ENCODE data around the gene HOXA2.

Gene HOXA2

DNA sequence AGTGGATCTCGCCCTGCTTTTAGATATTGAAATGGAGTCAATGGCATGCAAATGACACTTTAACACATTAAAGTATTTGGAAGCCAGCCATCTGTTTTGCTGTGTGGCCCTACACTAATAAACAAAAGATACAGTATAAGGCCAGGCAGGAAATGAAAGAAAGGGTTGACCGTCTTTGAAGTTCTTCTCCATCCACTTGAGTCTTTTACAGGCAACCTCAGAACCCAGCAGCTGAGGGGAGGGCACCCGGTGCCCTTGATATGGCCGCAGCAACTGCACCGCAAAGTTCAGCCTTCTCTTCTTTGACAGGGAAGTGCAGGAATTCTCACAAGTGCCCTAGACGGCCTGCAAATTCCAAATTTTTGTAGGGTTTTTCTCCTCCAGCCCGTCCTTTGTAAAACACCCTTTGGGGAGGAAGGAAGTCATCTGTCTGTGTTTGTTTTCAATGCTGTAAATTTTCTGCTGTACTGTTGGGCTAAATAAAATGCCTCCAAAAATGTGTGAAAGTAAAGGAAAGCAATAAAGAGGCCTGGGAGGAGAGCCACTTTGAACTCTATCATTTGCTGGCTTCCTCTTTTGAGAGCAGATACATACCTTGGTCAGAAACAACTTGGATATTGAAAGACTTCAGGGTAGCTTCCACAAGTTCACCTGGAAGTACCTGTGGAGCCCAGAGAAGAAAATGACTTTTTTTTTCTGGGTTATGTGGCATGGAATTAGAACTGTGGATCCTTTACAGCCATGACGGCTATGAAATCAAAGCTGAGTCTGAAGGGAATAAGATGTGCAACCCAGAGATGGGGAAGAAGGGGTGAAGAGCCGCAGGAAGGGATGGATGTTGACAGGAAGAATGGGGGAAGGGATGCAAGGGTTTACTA, 10.3 kb downstream of the HOXA2 start:
- Histone ChIP-seq H3K4me1 (ENCODE audit: control insufficient read depth, insufficient read depth, low read length) (peaks cover 17% of the 10 kb centered on the region), H3K4me3 (ENCODE audit: low read length) (no peak overlapping the region), H3K4me2 (ENCODE audit: low read length) (no peak overlapping the region), H3K36me3 (ENCODE audit: insufficient read depth, low read length) (no peaks in the 10 kb centered on the region), H3K27me3 (ENCODE audit: control insufficient read depth, insufficient read depth, low read length) (no peaks in the 10 kb centered on the region), H3K9me3 (replicated peaks; ENCODE audit: low read length) (no peaks in the 10 kb centered on the region), H3K9ac (ENCODE audit: low read depth, low read length) (no peak overlapping the region)

DNA sequence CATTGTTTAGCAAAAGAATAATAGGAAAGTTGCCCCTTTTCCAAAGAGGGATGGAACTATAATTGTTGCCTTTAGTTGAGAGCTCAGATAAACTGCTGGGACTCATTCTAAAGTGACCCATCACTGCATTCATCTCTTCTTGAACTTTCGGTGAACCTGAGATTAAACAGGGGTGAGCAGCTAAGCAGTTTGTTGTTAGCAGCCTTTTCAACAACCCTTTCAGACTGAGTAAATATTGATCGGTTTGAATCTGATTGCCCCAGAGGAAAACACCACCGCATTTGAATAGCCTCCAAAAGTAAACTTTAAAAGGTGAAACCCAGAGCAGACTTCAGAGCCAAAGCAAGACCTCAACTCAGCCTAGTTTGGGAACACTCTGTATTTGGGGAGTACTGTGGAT, 11.4 kb downstream of the HOXA2 start:
- Histone ChIP-seq H3K36me3 (ENCODE audit: insufficient read depth, low read length) (no peaks in the 10 kb centered on the region), H3K4me1 (ENCODE audit: control insufficient read depth, insufficient read depth, low read length) (peaks cover 16% of the 10 kb centered on the region), H3K4me2 (ENCODE audit: low read length) (no peak overlapping the region), H3K9ac (ENCODE audit: low read depth, low read length) (no peak overlapping the region), H3K27me3 (ENCODE audit: control insufficient read depth, insufficient read depth, low read length) (no peaks in the 10 kb centered on the region), H3K4me3 (ENCODE audit: low read length) (no peak overlapping the region), H3K9me3 (replicated peaks; ENCODE audit: low read length) (no peaks in the 10 kb centered on the region)

DNA sequence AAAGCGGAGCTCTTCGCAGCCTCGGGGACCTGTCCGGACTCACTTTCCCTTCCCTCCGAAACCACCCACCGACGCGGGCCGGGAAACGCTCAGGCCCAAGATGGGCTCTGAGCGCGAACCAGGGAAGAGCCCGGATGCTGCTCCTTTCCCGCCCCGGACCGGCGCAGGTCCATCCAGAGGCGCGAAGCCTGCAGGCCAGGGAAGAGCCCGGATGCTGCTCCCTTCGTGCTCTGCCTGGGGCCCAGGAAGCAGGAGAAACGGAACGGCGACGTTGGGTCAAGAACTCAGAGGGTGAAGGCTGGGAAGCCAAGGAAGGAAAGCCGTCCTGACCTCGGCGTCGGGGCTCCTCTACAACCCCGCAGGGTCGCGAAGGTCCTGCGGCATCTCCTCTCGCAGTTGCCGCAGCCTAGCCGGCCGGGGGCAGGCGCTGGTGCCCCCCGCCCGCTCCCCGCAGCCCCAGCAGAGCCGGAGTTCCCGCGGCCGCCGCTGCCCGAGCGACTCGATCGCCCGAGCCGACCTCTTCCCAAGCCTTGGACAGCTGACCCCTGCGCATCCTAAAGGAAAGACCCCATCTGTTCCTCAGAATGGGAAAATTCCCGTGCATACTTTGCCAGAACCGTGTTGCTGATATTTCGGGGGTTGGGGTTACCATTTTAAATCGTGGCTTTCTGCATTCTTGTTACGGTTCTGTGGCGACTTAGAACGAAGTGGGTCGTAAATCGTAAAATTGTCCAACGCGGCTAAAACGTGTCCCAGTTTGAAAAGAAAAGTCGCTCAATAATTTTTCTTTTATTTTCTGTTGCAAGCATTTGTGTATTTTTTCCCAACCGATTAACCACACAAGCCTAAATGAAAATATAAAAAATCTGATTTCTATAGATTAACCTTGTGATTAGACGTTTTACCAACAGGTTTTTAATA, 14.2 kb downstream of the HOXA2 start:
- Histone ChIP-seq H3K4me2 (ENCODE audit: low read length) (peak overlapping the region; percentile 44), H3K9me3 (replicated peaks; ENCODE audit: low read length) (no peaks in the 10 kb centered on the region), H3K36me3 (ENCODE audit: insufficient read depth, low read length) (no peaks in the 10 kb centered on the region), H3K9ac (ENCODE audit: low read depth, low read length) (no peak overlapping the region), H3K27me3 (ENCODE audit: control insufficient read depth, insufficient read depth, low read length) (no peaks in the 10 kb centered on the region), H3K4me3 (ENCODE audit: low read length) (no peak overlapping the region), H3K4me1 (ENCODE audit: control insufficient read depth, insufficient read depth, low read length) (no peaks in the 10 kb centered on the region)

DNA sequence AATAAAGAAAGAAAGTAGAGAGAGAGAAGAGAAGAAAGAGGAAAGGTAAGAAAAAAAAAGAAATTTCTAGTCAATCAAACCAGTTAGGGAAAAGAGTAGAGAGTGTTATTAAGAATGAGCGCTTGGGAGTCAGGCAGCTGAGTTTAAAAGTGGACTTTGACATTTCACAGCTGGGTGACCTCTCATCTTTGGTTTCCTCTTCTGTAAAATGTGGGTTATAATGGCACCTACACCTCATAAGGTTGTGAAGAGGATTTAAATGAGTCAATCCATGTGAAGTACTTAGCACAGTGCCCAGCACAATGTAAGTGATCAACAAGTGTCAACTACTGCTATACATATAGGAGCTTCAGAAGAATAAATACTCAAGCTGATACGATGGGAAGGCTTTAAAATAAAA, 18.8 kb downstream of the HOXA2 start:
- Histone ChIP-seq H3K4me1 (ENCODE audit: control insufficient read depth, insufficient read depth, low read length) (peaks cover 12% of the 10 kb centered on the region), H3K4me2 (ENCODE audit: low read length) (no peak overlapping the region), H3K27me3 (ENCODE audit: control insufficient read depth, insufficient read depth, low read length) (no peaks in the 10 kb centered on the region), H3K36me3 (ENCODE audit: insufficient read depth, low read length) (no peaks in the 10 kb centered on the region), H3K9me3 (replicated peaks; ENCODE audit: low read length) (no peaks in the 10 kb centered on the region), H3K4me3 (ENCODE audit: low read length) (no peak overlapping the region), H3K9ac (ENCODE audit: low read depth, low read length) (no peak overlapping the region)

DNA sequence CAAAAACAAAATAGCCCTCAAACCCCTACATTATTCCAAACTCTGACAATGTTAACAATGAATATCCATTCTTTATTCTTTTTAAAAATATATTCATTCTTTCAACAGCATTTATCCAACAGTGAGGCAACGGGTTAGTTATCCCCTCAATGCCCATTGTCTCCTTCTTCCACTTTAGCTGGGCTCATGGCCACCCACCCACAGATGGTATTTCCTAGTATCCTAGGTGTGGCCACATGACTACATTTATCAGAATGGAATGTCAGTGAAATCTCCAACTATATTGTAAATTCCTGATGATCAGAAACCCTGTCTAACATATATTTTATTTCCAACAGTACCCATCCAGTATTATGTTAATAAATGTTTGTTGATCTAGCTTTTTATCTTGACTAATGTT, 20.3 kb downstream of the HOXA2 start:
- Histone ChIP-seq H3K36me3 (ENCODE audit: insufficient read depth, low read length) (no peaks in the 10 kb centered on the region), H3K9me3 (replicated peaks; ENCODE audit: low read length) (no peaks in the 10 kb centered on the region), H3K4me1 (ENCODE audit: control insufficient read depth, insufficient read depth, low read length) (peaks cover 12% of the 10 kb centered on the region), H3K4me3 (ENCODE audit: low read length) (no peak overlapping the region), H3K9ac (ENCODE audit: low read depth, low read length) (no peak overlapping the region), H3K27me3 (ENCODE audit: control insufficient read depth, insufficient read depth, low read length) (no peaks in the 10 kb centered on the region), H3K4me2 (ENCODE audit: low read length) (peak overlapping the region; percentile 4)

DNA sequence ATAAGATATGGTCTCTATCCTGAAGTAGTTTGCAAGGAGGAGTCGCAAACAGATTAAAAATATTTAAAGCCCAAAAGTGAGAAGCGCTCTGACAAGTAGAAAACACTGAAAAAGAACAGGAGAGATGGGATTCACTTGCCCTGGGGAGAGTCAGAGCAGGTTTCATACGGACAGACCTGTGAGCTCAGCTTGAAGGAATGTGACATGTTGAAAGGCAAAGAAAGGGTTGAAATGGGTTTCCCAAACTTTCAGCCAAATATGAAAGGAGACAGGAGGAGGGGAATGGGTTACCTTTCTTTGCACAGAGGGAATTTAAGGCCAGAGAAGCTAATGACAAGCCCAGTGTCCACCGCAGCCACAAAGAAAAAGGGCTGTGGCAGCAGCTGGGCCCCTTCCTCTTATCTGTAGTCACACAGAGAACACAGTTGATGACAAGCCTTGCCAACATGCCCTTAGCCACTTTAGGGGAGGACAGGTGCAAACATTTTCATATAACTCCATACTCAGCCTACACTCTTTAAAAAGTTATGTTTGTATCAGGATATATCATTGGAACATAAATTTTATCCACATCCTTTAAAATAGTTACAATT, 21.5 kb downstream of the HOXA2 start:
- no peaks in the 10 kb centered on the region for H3K9me3 ChIP-seq (replicated peaks; ENCODE audit: low read length)
- no peaks in the 10 kb centered on the region for H3K36me3 ChIP-seq (ENCODE audit: insufficient read depth, low read length)
- H3K9ac ChIP-seq (ENCODE audit: low read depth, low read length), result no peak overlapping the region
- H3K4me1 ChIP-seq (ENCODE audit: control insufficient read depth, insufficient read depth, low read length), result peaks cover 12% of the 10 kb centered on the region
- H3K4me3 ChIP-seq (ENCODE audit: low read length), result no peak overlapping the region
- no peaks in the 10 kb centered on the region for H3K27me3 ChIP-seq (ENCODE audit: control insufficient read depth, insufficient read depth, low read length)
- H3K4me2 ChIP-seq (ENCODE audit: low read length), result no peak overlapping the region

DNA sequence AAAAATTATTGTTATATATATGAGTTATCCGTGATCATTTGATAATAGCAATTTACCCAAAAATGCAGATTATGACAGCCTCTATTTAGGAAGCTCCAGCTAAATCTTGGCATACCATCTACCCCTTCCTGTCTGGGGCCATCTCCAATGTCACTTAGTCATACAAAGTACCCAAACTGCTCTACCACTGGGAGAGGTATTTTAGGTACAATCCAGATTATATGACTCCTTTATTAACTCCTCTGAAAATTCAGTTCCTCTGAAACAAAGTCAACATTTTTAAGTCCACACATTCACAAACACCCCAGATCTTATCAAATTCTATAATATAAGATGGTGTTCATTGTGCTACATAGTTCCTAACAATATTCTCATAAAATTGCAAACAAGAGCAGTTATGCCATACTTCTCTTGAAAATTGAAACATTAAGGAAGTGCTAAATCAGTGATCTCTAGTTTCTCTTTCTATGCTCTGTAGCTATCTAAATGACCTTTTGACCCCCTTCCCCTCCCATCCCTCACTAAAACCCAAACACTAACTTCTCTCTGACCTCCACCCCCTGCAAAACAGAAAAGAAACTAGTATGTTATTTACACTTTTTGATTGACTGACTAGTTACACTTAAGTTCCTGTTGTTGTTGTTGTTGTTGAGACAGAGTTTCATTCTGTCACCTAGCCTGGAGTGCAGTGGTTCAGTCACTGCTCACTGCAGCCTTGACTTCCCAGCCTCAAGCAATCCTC, 23.1 kb downstream of the HOXA2 start:
- H3K27me3 ChIP-seq (ENCODE audit: control insufficient read depth, insufficient read depth, low read length), result no peaks in the 10 kb centered on the region
- H3K4me2 ChIP-seq (ENCODE audit: low read length), result no peak overlapping the region
- H3K4me3 ChIP-seq (ENCODE audit: low read length), result no peak overlapping the region
- H3K4me1 ChIP-seq (ENCODE audit: control insufficient read depth, insufficient read depth, low read length), result peaks cover 12% of the 10 kb centered on the region
- H3K9me3 ChIP-seq (replicated peaks; ENCODE audit: low read length), result no peaks in the 10 kb centered on the region
- no peaks in the 10 kb centered on the region for H3K36me3 ChIP-seq (ENCODE audit: insufficient read depth, low read length)
- H3K9ac ChIP-seq (ENCODE audit: low read depth, low read length), result no peak overlapping the region

DNA sequence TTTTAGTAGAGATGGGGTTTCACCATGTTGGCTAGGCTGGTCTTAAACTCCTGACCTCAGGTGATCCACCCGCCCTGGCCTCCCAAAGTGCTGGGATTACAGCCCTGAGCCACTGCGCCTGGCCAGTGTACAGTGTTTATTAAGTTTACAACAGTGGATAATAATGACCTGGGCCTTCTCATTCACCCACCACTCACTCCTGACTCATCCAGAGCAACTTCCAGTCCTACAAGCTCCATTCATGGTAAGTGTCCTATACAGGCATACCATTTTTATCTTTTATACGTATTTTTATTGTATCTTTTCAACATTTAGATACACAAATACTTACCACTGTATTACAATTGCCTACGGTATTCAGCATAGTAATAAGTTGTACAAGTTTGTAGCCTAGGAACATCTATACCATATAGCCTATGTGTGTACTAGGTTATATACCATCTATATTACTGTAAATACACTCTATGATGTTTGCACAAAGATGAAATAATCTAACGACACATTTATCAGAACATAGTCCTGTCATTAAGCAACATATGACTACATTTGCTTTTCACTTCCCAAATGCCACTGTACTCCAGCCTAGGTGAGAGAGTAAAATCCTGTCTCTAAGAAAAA, 23.8 kb downstream of the HOXA2 start:
- Histone ChIP-seq H3K27me3 (ENCODE audit: control insufficient read depth, insufficient read depth, low read length) (no peaks in the 10 kb centered on the region), H3K4me2 (ENCODE audit: low read length) (no peak overlapping the region), H3K4me3 (ENCODE audit: low read length) (no peak overlapping the region), H3K9ac (ENCODE audit: low read depth, low read length) (no peak overlapping the region), H3K36me3 (ENCODE audit: insufficient read depth, low read length) (no peaks in the 10 kb centered on the region), H3K9me3 (replicated peaks; ENCODE audit: low read length) (no peaks in the 10 kb centered on the region), H3K4me1 (ENCODE audit: control insufficient read depth, insufficient read depth, low read length) (peaks cover 12% of the 10 kb centered on the region)

DNA sequence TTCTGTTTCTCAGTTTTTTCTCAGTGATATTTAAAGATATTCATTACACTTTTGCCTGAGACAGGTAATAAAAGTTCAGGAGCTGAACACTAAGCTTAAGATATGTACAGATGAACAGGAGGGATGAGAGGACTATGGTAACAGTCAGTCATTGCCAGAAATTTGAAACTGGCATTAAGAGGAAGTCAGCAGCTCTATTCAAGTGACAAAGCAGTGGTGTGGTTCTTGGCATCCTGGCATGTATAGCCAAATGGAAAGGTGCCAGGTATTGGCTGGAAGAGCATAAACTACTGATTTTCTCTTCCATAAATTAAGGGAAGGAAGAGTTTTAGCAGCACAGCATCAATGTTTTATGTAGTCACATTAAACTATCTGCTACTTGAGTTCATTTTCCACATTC, 29.4 kb downstream of the HOXA2 start:
- no peaks in the 10 kb centered on the region for H3K27me3 ChIP-seq (ENCODE audit: control insufficient read depth, insufficient read depth, low read length)
- H3K9me3 ChIP-seq (replicated peaks; ENCODE audit: low read length), result no peaks in the 10 kb centered on the region
- no peaks in the 10 kb centered on the region for H3K4me1 ChIP-seq (ENCODE audit: control insufficient read depth, insufficient read depth, low read length)
- H3K36me3 ChIP-seq (ENCODE audit: insufficient read depth, low read length), result no peaks in the 10 kb centered on the region
- no peak overlapping the region for H3K4me2 ChIP-seq (ENCODE audit: low read length)
- H3K9ac ChIP-seq (ENCODE audit: low read depth, low read length), result no peak overlapping the region
- no peak overlapping the region for H3K4me3 ChIP-seq (ENCODE audit: low read length)

DNA sequence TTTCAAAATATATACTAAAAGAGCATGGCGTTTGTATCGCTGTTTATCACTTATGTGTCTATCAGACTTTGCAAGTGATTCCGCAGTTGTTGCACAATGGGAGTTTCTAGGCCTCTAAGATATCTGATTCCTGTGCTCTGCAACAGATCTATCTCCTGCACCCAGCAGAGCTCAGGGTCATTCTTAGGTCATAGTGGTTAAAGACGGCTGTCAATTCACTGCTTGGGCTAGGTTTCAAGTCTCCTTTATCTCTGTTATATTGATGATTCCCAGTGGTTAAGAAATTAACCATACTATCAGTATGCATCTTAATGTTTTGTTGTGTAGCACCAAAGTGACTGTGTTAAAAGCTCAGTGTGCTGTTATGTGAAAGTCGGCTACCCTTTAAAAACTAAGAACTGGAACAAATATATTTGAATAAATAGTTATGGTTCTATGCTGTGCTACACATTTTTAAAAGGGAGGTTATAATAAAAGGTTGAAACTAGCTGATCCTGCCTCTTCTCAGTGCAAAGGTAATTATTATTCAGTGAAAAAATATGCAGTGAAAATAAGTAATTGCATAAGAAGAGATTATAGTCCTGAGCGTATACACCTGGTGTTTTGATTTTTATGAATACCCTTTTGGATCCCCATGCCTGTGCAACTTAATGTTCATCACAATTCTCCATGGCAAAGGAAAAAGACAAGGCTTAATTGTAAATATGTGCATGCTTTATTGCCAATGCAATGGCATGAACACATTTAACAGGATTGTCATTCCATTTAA, 30.7 kb downstream of the HOXA2 start:
- no peaks in the 10 kb centered on the region for H3K36me3 ChIP-seq (ENCODE audit: insufficient read depth, low read length)
- no peaks in the 10 kb centered on the region for H3K9me3 ChIP-seq (replicated peaks; ENCODE audit: low read length)
- H3K4me1 ChIP-seq (ENCODE audit: control insufficient read depth, insufficient read depth, low read length), result no peaks in the 10 kb centered on the region

More for the DNA sequence above, 30.7 kb downstream of the HOXA2 start:
- Histone ChIP-seq H3K4me2 (ENCODE audit: low read length) (no peak overlapping the region), H3K4me3 (ENCODE audit: low read length) (no peak overlapping the region), H3K27me3 (ENCODE audit: control insufficient read depth, insufficient read depth, low read length) (no peaks in the 10 kb centered on the region), H3K9ac (ENCODE audit: low read depth, low read length) (no peak overlapping the region)
